Mammary epithelial cell (primary cell): Measurements from ENCODE around the gene DNAJC25.

Source experiments
- CTCF ChIP-seq, 2 donors: IDR thresholded peaks in 1 of 2; conservative IDR thresholded peaks in 1 of 2; 2 replicates each; pipeline ENCODE4 v1.5.1; 2011 to 2012; ENCODE audit warnings: inconsistent platforms in 2 of 2, low read length in 2 of 2, mild to moderate bottlenecking in 2 of 2, control low read depth in 1 of 2, low read depth in 1 of 2; ENCODE audit not compliant: insufficient read depth in 1 of 2; ENCODE audit errors: extremely low read depth in 1 of 2
- EZH2 ChIP-seq: IDR thresholded peaks from 2 replicates; pipeline ENCODE4 v1.6.1; 2012; ENCODE audit warnings: low read length, inconsistent platforms, borderline replicate concordance

- TF ChIP-seq EZH2 (no peak), CTCF (conservative IDR thresholded peaks at IDR 0.05 in 1 of 2, IDR thresholded peaks at IDR 0.05 in 1 of 2; ENCODE audit: extremely low read depth in 1 of 2, insufficient read depth in 1 of 2, low read depth in 1 of 2, low read length in 2 of 2) (peak; percentile 22 to 46)
These were observed 60.7 kb downstream of the DNAJC25 start for GRCh38 chr9:111691672-111692329.
